ENCODE measurements around the gene MYT1.

DNA sequence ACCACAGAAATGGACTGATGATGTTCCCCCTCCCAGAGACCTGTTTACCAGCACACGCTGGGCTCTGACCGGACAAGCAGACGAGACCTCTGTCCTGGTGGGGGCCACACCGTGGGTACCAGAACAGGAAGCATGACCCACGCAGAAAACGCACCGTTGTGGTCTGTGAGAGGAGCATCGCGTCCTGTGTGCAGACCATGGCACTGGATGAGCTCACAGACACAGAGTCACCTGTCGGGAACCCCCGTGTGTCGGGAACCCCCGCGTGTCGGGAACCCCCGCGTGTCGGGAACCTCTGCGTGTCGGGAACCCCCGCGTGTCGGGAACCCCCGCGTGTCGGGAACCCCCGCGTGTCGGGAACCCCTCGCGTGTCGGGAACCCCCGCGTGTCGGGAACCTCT lies 37.4 kb downstream of the MYT1 start:
- TF ChIP-seq HMGA2 (CRISPR knock-in tag; IDR thresholded peaks at IDR 0.05): no peak
- TF ChIP-seq ZNF232 (CRISPR knock-in tag; IDR thresholded peaks at IDR 0.05): no peak
- no peak for TF ChIP-seq STAT6 (CRISPR knock-in tag; conservative IDR thresholded peaks at IDR 0.05; ENCODE audit: low read depth)
- TF ChIP-seq IRF2 (CRISPR knock-in tag; IDR thresholded peaks at IDR 0.05; ENCODE audit: borderline replicate concordance, low read depth): no peak
- TF ChIP-seq, protein P1, sequence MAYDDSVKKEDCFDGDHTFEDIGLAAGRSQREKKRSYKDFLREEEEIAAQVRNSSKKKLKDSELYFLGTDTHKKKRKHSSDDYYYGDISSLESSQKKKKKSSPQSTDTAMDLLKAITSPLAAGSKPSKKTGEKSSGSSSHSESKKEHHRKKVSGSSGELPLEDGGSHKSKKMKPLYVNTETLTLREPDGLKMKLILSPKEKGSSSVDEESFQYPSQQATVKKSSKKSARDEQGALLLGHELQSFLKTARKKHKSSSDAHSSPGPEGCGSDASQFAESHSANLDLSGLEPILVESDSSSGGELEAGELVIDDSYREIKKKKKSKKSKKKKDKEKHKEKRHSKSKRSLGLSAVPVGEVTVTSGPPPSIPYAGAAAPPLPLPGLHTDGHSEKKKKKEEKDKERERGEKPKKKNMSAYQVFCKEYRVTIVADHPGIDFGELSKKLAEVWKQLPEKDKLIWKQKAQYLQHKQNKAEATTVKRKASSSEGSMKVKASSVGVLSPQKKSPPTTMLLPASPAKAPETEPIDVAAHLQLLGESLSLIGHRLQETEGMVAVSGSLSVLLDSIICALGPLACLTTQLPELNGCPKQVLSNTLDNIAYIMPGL (CRISPR knock-in tag; IDR thresholded peaks at IDR 0.05): no peak
- TF ChIP-seq GABPB1 (CRISPR knock-in tag; IDR thresholded peaks at IDR 0.05): no peak
- TF ChIP-seq, protein P2, sequence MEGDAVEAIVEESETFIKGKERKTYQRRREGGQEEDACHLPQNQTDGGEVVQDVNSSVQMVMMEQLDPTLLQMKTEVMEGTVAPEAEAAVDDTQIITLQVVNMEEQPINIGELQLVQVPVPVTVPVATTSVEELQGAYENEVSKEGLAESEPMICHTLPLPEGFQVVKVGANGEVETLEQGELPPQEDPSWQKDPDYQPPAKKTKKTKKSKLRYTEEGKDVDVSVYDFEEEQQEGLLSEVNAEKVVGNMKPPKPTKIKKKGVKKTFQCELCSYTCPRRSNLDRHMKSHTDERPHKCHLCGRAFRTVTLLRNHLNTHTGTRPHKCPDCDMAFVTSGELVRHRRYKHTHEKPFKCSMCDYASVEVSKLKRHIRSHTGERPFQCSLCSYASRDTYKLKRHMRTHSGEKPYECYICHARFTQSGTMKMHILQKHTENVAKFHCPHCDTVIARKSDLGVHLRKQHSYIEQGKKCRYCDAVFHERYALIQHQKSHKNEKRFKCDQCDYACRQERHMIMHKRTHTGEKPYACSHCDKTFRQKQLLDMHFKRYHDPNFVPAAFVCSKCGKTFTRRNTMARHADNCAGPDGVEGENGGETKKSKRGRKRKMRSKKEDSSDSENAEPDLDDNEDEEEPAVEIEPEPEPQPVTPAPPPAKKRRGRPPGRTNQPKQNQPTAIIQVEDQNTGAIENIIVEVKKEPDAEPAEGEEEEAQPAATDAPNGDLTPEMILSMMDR (IDR thresholded peaks at IDR 0.05): no peak
- no peak for TF ChIP-seq JUN (CRISPR knock-in tag; IDR thresholded peaks at IDR 0.05)
- no peak for TF ChIP-seq FOXK1 (CRISPR knock-in tag; IDR thresholded peaks at IDR 0.05)
